Glomerular visceral epithelial cell (primary cell): ENCODE data around the gene HELZ.
"Not testable (repeated sequence)": the region's sequence is repeated elsewhere in the genome, so short reads cannot be mapped to it uniquely, and the experiment has no call there.

ENCODE experiments used
- DNase-seq: peaks from one replicate; pipeline ENCODE4 v3.0.0-alpha.2; 2016; ENCODE audit errors: extremely low spot score

The HELZ gene

DNA sequence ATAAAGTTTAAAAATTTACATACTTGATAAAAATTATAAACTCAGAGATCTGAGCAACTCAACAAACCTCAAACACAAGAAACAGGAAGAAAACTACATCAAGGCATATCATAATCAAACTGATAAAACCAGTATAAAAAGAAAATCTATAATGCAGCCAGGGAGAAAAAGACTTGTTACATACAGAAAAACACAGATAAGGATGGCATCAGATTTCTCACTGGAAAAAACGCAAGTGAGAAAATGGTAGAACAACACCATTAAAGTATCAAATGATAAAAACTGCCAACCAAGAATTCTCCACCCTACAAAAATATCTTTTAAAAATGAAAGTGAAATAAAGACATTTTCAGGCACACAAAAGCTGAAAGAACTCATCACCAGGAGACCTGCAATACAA is 129.6 kb downstream of the HELZ start:
- DNase-seq: no peak

DNA sequence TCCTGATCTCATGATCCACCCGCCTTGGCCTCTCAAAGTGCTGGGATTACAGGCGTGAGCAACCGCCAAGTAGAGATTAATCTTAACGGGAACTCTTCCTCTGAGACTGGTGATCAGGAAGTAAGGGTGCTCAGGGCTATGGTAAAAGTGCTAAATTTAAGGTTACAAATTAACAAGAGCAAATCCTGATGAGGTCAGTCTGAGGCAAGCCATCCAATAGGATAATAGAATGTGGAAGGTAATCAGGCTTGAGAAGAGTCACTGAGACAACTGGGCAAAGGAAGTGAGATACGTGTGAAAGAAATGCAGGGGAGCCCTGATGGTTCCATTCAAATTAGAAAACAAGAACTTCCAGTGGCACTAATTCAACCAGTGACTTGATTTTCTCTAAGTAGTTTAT is 131.5 kb downstream of the HELZ start:
- no peak for DNase-seq

DNA sequence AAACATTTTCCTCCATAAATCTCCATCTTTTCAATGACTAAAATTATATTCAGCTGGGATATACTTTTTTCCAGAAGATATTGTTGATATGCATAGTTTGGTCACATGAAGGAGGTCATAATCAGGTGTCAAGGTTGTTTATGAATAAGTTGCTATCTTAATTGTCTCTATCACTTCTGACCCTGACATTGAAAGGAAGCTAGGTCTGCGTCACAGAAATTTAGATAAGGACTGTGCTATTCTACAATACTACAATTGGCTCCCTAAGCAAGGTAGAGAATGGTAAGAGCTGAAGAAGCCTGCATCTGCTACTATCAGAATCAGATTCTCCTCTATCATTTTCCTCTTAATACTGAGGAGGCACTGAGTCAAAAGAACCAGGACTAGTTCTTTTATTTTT is 133.2 kb downstream of the HELZ start:
- DNase-seq: no peak

GRCh38 chr17:67111327-67111726 is 133.7 kb downstream of the HELZ start:
- no peak for DNase-seq

GRCh38 chr17:67110619-67111018 is 134.4 kb downstream of the HELZ start:
- DNase-seq: no peak

DNA sequence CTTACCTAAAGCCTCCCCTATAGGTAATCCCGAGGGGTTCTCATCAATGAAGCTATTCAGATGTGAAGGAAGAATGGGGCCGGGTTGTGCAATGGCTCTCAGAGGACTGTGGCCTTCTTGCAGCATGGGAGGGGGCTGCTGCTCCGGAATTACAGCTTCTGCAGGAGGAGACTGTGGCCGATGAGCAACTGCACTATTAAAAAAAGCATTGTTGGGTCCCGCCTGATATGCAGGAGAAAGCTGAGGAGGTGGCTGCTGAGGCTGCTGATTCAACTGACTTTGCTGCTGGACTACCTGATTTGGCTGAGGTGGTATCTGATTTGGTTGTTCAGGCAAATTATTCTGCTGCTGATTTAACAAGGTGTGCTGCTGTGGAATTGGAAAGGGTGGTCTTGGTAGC is 135.9 kb downstream of the HELZ start:
- no peak for DNase-seq

- no peak for DNase-seq
Observed at GRCh38 chr17:67107811-67108775, 136.9 kb downstream of the HELZ start.

- no peak for DNase-seq
Observed at GRCh38 chr17:67107171-67107570, 137.8 kb downstream of the HELZ start.

DNA sequence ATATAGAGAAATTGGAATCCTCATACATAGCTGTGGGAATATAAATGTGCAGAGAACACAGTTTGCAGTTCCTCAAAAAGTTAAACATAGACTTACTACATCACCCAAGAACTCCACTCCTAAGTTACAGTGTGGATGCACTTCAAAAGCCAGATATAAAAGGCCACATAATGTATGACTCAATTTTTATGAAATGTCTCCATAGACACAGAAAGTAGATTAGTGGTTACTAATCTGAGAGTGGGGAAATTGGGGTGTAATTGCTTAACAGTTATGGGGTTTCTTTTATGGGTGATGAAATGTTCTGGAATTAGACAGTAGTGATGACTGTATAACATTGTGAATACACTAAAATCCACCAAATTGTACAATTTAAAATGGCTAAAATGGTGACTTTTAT is 139.8 kb downstream of the HELZ start:
- DNase-seq: no peak

DNA sequence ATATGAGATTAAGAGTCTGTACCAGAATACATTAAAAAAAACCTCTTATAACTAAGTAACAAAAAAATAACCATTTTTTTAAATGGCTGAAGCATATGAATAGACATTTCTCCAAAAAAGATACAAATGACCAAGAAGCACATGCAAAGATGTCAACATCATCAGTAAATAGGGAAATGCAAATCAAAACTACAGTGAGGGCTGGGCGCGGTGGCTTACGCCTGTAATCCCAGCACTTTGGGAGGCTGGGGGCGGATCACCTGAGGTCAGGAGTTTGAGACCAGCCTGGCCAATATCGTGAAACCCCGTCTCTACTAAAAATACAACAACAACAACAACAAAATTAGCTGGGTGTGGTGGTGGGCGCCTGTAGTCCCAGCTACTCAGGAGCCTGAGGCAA is 140.4 kb downstream of the HELZ start:
- DNase-seq: not testable (repeated sequence)

- no peak for DNase-seq
Observed at GRCh38 chr17:67098006-67098405, 147.0 kb downstream of the HELZ start.

GRCh38 chr17:67096609-67097008 is 148.4 kb downstream of the HELZ start:
- no peak for DNase-seq

DNA sequence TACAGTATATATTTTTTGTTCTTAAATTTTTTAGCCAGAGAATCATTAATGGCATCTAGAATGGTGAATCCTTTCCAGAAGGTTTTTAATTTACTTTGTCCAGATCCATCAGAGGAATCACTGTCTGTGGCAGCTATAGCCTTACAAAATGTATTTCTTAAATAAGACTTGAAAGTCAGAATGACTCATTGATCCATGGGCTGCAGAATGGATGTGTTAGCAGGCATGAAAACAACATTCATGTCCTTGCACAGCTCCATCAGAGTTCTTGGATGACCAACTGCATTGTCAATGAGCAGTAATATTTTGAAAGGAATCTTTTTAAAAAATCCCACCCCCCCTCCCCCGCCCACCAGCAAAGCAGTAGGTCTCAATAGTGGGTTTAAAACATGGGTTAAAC is 149.2 kb downstream of the HELZ start:
- peak; percentile 9 for DNase-seq

DNA sequence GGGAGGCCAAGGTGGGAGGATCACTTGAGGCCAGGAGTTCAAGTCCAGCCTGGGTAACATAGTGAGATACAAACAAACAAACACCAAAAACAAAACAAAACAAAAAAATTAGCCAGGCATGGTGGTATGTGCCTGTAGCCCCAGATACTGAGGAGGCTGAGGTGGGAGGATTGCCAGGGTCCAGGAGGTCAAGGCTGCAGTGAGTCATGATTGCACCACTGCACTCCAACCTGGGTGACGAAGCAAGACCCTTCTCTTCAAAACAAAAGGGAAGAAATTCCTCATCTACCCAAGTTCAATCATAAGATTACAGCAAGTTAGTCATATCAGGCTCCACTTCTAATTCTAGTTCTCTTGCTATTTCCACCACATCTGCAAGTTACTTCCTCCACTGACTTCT is 149.7 kb downstream of the HELZ start:
- peak; percentile 41 for DNase-seq

DNA sequence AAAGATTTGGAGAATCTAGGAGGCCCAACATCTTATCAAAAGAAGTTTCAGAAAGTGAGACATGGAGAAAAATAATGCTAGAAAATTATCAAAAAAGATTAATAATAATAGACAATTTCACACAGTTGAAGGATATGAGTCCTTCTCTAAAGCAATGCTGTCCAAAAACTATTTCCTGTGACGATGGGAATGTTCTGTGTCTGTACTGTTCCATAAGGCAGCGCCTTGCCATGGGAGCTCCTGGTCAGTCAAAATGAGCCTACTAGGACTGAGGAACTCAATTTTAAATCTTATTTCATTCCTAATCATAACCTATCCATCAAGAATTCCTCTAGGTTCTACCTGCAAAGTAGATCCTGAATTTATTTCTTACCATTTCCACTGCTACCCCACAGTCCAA is 151.6 kb downstream of the HELZ start:
- DNase-seq: no peak

GRCh38 chr17:67092710-67093109 is 152.3 kb downstream of the HELZ start:
- DNase-seq: not testable (repeated sequence)

GRCh38 chr17:67092291-67092690 is 152.7 kb downstream of the HELZ start:
- no peak for DNase-seq

GRCh38 chr17:67090341-67090740 is 154.7 kb downstream of the HELZ start:
- DNase-seq: no peak

GRCh38 chr17:67088639-67089038 is 156.4 kb downstream of the HELZ start:
- DNase-seq: no peak

DNA sequence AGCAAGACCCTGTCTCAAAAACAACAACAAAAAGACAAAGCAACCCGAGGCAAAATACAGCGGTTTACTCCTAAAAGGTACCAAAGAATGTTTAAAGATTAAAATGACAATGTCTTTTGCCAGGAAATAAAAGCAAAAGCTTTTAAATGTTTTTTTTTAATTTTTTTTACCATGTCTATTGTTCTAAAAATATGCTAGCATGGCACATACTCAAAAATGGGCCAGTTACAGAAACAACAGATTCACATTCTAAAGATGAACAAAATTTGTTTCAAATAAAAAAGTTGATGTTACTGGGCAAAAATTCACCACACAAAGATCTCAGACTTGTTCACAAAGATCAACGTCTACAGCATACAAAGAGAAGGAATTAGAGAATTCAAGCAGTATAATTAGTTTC is 159.6 kb downstream of the HELZ start:
- DNase-seq: no peak

DNA sequence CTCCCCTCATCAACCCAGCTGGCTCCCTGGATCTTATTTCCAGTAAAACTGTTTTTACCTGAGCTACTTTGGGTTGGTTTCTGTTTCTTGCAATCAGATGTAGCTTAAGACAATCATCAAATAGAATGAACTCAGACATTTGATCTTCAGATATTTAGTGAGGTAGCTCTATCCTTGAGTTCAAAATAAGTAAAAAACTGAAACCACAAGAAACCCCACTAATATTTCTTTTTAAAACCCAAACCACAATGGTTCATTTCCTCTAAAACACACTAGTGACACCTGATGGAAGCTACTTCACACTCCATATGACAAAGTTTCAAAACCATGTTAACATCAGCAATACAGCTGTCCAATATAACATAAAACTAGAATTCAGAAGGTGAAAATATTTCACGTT is 162.9 kb downstream of the HELZ start:
- DNase-seq: no peak

DNA sequence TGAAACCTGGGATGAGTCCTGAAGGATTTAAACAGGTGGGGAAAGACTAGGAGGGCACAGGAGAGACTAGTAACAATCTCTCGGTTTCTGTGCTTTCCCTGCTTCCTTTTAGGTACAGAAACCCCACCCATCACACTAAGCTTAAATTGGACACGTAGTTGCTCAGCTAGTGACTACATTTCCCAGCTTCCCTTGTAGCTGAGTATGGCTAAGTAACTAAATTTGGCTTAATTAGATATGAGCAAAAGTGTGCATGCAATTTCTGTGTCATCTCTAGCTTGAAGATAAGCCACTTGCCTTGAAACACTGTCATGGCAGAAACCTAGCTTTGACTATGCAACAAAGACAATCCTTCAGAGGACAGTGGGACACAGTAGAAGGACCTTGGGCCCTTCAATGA is 164.2 kb downstream of the HELZ start:
- no peak for DNase-seq

- no peak for DNase-seq
Observed at GRCh38 chr17:67079491-67079890, 165.5 kb downstream of the HELZ start.

DNA sequence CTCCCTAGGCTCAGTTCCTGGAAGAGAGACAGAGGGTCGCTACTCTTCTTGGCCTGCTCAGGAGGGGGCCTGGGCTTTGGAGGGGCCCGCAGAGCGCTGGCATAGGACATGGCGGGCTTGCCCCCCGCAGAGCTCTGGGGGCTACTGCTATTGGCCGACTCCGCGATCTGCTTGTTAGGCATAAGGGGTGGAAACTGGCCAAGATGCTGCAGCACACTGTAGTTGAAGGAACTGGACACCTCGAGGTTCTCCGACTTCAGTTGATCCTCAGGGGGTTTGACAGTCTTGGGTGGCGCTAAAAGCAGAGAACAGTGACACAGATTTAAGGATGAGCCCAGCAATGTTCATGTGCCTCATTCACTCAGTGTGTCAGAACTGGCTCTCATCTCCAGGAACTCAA is 166.7 kb downstream of the HELZ start:
- DNase-seq: no peak
